Activated CD4-positive, alpha-beta T cell treated with anti-CD3 and anti-CD28 coated beads, Interleukin-2, amount 50 U/mL, for 16 hours (primary cell): Measurements from ENCODE around the gene MAP3K19.
"Not testable (repeated sequence)": the region's sequence is repeated elsewhere in the genome, so short reads cannot be mapped to it uniquely, and the experiment has no call there.

ENCODE experiments used
- DNase-seq: peaks from one replicate; pipeline ENCODE4 v3.0.0-alpha.2; 2020

Gene MAP3K19, protein sequence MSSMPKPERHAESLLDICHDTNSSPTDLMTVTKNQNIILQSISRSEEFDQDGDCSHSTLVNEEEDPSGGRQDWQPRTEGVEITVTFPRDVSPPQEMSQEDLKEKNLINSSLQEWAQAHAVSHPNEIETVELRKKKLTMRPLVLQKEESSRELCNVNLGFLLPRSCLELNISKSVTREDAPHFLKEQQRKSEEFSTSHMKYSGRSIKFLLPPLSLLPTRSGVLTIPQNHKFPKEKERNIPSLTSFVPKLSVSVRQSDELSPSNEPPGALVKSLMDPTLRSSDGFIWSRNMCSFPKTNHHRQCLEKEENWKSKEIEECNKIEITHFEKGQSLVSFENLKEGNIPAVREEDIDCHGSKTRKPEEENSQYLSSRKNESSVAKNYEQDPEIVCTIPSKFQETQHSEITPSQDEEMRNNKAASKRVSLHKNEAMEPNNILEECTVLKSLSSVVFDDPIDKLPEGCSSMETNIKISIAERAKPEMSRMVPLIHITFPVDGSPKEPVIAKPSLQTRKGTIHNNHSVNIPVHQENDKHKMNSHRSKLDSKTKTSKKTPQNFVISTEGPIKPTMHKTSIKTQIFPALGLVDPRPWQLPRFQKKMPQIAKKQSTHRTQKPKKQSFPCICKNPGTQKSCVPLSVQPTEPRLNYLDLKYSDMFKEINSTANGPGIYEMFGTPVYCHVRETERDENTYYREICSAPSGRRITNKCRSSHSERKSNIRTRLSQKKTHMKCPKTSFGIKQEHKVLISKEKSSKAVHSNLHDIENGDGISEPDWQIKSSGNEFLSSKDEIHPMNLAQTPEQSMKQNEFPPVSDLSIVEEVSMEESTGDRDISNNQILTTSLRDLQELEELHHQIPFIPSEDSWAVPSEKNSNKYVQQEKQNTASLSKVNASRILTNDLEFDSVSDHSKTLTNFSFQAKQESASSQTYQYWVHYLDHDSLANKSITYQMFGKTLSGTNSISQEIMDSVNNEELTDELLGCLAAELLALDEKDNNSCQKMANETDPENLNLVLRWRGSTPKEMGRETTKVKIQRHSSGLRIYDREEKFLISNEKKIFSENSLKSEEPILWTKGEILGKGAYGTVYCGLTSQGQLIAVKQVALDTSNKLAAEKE (N-terminal part only)

DNA sequence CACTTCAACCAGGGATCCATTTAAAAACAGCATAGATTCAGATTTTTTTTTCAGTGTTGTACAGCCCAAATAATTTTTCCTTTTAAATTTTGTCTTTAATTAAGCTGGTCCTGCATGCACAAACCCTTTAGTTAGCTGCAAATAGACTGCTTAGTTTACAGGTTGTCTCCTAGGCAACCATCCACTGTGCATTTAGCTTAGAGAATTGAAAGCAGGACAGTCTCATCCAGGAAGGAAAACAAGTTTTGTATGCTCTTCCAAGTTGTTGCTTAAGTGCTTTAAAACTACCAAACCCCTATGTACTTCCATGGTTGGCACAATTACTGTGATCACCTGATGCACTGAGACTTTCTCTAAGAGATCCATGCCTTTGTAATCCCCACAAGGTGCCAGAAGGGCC, at the start of gene MAP3K19:
TSS of gene MAP3K19 (minus strand) at position 148 of the 400 bp plus-strand sequence. CDS start 22,800 bp downstream, outside the sequence.
- DNase-seq: no peak

DNA sequence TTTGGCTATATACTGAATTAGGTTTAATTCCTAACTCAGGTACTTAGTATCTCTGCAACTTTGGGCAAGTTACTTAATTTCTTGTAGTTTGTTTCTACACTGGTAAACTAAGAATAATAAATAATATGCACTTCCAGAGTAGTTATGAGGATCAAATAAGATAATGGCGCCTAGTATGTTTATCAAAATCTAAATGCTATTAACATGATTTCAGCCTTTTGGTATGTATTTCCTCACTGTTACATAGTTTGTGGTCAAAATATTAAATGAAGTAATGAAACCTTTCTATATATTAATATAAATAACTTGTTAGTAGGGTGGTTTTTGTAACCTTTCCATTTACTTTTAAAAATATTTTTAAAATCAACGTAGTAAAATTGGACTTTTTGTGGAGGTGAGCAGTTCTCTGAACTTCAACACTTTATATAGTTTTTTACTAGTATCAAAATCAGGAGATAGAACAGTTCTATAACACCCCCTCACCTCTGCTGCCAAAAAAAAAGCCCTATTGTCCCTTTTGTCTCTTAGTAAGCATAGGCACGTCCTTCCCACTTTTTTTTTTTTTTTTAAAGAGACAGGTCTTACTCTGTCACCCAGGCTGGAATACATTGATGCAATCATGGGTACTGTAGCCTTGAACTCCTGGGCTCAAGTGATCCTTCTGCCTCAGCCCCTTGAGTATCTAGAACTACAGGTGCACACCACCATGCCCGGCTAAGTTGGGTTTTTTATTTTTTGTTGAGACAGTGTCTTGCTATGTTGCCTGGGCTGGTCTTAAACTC, 49.6 kb upstream of the MAP3K19 start:
- DNase-seq: no peak

DNA sequence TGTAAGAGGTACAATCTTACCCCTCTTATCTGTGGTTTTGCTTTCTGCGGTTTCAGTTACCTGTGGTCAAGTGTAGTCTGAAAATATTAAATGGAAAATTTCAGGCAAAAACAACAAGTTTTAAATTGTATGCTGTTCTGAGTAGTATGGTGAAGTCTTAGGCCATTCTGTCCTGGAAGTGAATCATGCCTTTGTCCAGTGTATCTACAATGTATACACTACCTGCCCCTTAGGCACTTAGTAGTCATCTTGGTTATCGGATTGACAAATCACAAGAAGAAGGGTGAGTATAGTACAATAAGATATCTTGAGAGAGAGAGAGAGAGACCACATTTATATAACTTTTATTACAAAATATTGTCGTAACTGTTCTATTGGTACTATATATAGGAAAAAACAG, 48.3 kb upstream of the MAP3K19 start:
- no peak for DNase-seq

DNA sequence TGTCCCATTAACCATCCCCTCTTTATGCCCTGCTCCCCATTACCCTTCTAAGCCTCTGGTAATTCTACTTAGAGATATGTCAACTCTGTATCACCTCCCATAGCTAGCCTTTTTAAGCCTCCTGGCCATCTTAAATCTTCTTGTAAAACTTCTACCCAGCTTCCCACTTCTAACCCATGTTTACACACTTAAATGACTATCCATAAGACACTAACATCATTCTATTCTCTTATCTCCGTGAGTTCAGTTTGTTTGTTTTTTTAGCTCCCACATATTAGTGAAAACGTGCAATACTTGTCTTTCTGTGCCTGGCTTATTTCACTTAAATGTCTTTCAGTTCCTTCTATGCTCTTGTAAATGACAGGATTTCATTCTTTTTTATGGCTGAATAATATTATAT, 47.3 kb upstream of the MAP3K19 start:
- DNase-seq: no peak

DNA sequence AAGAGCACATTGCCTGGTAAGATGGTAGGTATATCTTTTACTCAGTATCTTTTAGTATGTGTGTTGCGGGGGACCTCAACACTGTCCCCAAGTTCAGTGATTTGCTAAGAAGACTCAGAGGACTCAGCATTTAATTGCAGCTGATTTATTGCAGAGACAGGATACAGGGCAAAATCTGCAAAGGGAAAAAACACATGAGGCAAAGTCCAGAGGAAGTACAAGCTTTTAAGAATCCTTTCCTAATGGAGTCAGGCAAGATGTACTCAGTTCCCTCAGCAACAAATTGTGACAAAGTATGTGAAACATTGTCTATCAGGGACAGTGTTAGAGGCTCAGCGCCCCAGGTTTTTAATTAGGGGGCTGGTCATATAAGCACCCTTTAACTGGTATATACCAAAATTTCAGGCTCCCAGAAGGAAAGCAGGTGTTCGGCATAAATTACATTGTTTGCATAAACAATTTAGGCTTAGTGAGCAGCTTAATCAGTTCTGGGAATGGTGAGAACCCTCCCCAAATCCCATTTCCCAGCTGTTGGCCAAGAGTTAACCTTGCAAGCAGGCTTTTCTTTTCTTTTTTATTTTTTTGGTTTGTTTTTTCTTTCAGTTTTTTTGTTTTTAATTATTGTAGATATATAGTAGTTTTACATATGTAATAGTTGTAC, 46.6 kb upstream of the MAP3K19 start:
- no peak for DNase-seq

DNA sequence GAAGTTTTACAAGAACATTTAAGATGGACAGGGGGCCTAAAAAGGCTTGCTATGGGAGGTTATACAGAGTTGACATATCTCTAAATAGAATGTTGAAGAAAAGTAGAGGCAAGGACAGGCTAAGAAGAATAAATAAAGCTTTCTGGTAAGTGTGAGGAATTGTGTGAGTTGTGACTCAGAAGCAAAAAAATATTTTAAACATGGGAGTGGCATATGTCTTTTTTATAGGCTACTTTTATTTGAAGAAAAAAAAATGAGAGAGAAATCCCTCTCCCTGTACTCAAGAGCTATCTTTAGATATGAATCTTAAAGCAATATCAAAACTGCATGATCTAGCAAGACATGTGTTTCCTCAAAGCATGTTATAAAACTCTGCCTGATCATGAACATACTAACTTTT, 45.9 kb upstream of the MAP3K19 start:
- DNase-seq: no peak

DNA sequence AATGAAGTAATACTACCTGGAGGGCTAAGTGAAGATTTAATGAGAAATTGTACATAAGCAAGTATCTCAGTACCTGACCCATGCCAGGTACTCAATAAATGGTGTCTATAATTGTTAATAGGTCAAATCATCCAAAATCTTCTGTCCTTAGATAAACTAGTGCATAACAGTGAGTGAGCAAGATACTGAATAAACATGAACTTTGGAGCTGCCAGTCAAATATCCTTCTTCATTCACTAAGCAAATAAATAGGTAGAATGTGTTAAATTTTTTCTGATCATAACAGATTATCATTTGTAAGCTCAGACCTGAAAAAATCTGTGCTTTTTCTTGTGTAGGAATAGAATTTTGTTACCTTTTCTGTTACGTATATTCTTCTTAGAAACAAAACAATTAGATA, 44.4 kb upstream of the MAP3K19 start:
- no peak for DNase-seq

DNA sequence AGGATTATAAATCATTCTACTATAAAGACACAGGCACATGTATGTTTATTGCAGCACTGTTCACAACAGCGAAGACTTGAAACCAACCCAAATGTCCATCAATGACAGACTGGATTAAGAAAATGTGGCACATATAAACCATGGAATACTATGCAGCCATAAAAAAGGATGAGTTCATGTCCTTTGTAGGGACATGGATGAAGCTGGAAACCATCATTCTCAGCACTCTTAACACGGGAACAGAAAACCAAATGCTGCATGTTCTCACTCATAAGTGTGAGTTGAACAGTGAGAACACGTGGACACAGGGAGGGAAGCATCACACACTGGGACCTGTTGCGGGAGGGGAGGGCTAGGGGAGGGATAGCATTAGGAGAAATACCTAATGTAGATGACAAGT, 42.4 kb upstream of the MAP3K19 start:
- not testable (repeated sequence) for DNase-seq

DNA sequence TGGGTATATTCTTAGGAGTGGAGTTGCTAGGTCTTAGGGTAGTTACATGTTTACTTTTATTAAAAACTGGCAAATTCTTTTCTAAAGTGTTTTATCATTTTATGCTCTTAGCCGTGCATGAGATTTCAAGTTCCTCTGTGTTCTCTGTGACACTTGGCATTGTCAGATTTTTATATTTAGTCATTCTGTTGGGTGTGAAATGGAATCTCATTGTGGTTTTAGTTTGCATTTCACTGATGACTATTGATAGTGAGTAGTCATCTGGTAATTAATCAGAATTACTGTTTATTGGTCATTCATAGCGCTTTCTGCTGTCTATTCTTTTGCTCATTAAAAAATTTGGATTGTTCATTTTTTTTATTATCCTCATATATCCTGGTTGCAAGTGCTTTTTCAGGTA, 39.0 kb upstream of the MAP3K19 start:
- peak; percentile 7 for DNase-seq

DNA sequence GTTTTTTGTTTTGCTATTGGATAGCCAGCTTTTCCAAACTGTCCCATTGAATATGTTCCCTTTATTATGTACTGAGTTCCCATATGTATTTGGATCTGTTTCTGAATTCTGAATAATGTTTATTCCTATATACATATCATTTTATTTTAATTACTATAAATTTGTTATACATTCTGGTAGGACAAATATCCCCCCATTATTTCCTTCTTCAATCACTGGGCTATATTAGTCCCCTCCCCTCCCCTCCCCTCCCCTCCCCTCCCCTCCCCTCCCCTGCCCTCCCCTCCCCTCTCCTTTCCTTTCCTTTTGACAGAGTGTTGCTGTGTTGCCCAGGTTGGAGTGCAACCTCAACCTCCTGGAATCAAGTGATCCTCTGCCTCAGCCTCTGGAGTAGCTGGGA, 31.2 kb upstream of the MAP3K19 start:
- DNase-seq: no peak

DNA sequence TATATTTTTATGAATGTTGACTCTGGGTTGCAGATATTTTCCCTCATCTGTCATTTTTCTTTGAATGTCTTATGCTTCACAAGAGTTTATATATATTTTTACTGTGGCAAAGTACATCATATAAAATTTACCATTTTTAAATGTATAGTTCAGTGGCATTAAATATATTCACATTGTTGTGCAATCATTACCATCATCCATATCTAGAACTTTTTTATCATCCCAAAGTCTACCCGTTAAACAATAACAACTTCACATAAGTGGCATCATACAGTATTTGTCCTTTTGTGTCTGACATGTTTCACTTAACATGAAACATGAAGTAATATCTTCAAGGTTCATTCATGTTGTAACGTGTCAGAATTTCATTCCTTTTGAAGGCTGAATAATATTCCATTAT, 29.3 kb upstream of the MAP3K19 start:
- DNase-seq: no peak

DNA sequence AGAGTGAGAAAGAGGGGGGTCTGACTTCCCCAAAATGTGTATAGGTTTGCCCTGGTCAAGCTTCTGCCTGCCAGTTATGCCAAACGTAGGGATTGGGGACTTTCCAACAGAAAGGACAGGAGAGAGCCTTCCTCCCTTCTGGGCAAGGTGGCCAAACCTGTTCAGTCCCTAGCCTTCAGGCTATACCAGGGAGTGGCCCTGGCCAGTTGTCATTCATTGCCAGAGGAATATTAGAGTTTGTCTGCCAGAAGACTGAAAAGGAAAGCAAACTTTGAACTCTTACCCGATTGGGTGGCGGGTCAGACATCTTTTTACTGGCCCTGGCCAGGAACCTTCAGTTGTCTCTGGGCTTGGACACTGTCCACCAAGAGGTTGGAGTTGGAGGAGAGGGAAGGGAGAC, 27.0 kb upstream of the MAP3K19 start:
- no peak for DNase-seq

DNA sequence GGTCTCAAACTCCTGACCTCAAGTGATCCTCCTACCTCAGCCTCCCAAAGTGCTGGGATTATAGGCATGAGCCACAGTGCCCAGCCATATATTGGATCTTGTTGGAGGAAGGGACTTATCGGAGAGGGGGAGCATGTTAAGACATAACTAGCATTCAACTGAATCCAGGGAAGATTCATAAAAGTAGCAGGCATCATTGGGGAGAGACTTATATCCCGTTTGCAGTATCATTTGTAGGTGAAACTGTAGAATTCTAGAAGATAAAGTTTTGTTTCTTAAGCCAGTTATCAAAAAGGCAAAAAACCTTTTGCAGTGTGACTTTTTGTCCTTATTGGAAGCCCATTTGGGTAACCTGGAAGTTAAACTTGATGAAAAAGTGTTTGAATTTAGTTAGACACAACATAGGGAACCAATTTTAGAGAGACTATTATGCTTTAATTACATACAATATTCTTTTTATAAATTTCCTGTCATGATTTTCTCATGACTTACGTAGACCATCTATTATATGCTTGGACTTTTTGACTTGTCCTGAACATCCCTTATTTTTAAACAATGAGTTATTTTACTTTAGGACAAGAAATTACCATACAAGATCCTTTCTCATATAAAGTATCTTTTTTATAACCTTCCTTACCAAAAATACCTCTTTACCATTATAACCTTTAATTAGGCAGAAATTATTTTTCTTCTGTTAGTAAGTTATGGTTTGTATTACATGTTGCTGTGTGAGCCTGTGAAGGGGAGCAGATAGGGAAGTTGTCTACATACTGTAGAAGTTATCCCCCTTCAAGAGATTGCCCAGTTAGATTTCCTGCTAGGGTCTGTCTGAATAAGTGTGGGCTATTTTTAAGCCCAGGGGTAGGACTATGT, 25.1 kb upstream of the MAP3K19 start:
- no peak for DNase-seq

DNA sequence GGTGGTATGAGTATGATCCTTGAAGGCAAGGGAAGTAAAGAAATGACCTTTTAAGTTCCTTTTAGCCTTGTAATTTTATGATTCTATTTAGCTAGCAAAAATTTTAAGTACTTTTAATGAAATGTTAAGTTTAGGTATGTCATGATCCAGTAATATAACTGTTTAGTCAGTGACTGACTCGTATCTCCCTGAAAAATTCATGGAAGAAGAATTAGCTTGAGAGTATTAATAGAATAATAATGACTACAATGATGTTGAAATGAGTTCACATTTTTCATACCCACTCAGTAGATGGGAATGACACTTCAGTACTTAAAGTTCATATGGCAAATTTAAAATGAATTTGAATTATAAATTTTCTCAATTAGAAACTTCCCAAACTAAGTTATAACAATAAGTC, 19.5 kb upstream of the MAP3K19 start:
- no peak for DNase-seq

DNA sequence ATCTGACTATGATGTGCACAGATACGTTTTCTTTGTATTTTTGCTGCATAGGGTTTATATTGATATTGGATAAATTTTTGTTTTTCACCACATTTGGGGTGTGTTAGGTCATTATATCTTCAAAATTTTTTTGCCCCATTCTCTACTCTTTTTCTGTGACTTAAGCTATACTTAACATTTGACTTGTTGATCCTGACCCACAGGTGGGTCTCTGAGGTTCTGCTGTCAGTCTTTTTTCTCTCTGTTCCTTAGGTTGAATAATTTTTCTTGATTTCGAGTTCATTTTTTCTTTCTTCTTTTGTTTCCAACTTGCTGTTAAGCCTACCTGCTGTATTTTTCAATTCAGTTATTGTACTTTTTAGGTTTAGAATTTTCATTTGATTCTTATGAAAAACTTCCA, 16.9 kb upstream of the MAP3K19 start:
- no peak for DNase-seq

DNA sequence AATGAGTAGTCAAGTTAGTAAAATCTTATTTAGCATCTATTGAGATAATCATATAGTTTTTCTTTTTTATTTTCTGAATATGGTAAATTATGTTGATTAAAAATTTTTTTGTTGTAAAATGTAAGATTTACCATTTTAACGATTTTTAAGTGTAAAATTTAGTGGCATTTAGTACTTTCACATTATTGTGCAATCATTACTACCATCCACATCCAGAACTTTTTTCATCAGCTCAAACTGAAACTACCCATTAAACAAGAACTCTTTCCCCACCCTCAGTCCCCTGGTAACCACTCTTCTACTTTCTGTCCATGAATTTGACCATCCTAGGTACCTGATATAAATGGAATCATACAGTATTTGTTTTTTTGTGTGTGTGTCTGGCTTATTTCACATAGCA, 16.0 kb upstream of the MAP3K19 start:
- DNase-seq: no peak

DNA sequence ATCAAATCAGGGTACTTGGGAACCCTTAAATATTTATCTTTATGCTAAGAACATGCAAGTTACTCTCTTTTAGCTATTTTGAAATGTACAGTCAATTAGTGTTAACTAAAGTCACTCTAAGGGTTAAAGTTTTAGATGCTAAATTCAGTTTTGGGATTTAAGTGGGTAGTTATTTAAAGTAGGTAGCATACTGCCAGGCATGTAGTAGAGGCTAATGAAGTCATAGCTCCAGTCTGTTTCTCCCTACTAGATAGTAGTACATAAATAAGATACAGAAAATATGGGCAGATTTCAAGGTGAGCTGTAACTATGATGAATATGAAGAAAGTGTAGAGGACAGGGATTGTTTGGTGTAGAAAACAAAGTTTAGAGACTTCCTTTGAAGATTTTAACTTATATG, 12.3 kb upstream of the MAP3K19 start:
- no peak for DNase-seq

DNA sequence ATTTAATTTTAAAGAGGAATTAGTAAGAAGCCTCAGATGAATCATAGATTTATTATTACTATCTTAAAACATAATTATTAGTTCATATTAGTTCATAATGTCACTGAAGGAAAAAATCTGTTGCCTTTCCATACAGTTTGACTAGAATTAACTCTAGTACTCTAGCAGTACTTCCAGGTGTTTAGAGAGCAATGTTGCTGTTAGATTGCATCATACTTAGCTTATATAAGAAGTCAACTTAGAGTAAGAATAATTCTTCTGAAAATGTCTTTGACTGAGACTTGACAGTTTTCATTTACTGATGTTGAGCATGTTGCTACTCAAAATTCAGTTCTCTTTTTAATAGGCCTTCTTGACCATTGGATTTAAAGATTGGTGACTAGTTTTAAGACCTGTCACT, 9.5 kb upstream of the MAP3K19 start:
- DNase-seq: peak; percentile 21

DNA sequence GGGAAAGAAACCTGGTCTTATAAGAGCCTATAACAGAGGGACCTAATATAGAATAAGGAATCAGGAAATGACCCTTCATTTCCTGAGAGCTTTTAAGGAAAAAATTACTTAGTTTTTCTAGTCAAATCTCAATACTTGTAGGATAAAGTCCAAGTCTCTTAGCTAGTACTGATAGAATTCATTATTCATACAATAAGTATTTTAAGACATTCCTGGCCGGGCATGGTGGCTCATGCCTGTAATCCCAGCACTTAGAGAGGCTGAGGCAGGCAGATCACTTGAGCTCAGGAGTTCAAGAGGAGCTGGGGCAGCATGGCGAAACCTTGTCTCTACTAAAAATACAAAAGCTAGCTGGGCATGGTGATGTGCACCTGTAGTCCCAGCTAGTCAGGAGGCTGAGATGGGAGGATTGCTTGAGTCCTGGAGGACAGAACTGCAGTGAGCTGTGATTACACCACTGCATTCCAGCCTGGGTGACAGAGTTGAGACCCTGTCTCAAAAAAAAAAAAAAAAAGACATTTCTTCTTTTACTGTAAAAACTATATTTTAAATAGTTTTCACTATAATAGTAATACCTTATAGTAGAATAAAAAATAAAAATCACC, 8.0 kb upstream of the MAP3K19 start:
- no peak for DNase-seq

DNA sequence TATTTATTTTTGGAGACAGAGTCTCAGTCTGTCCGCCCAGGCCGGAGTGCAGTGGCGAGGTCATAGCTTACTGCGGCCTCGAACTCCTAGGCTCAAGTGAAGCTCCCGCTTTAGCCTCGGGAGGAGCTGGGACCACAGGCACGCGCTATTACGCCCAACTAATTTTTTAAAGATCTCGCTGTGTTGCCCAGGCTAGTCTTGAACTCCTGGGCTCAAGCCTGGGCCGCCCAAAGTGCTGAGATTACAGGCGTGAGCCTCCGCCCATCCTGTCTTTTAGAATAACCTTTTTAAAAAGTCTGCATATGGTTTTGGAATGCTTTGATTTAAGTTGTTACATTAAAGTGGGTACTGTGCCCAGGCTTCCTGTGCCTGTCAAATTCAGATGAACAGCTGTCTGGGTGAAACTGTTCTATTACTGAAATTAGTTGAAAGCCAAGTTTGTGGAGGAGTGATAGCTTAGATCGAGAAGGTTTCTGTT, 5.8 kb upstream of the MAP3K19 start:
- DNase-seq: peak; percentile 80
